Right cardiac atrium (tissue), 5 donors: ENCODE data around the gene THAP2. TPM values are rescaled to one million over a fixed set of nuclear protein-coding genes. Genes with fewer than 3 reads are reported as not detected.

Experiments
- ATAC-seq, 2 donors: fragments of 200-7000 bp; cut with Tn5 transposase; one replicate each; pipeline versions ENCODE4 v1.8.0 to v1.9.1; 2020; ENCODE audit warnings: moderate library complexity in 2 of 2, mild to moderate bottlenecking in 1 of 2
- DNase-seq, 3 donors: peaks; one replicate each; pipeline ENCODE4 v3.0.0-alpha.2; 2020
- H3K27ac ChIP-seq: one replicate; pipeline ENCODE4 v1.5.1; 2013; ENCODE audit warnings: mild to moderate bottlenecking, low read length, control low read depth, moderate library complexity
- H3K27me3 ChIP-seq: one replicate; pipeline ENCODE4 v1.6.1; 2013; ENCODE audit not compliant: control insufficient read depth, insufficient read depth
- H3K4me1 ChIP-seq: one replicate; pipeline ENCODE4 v1.6.1; 2013; ENCODE audit warnings: low read length; ENCODE audit not compliant: control insufficient read depth, insufficient read depth
- H3K4me3 ChIP-seq: one replicate; pipeline ENCODE4 v1.5.1; 2013; ENCODE audit warnings: low read length, control low read depth
- H3K9me3 ChIP-seq: one replicate; pipeline ENCODE4 v1.6.1; 2013; ENCODE audit warnings: low read length; ENCODE audit not compliant: control insufficient read depth
- WGBS: extraction: QIAGEN DNeasy Blood & Tissue Kit; methylation state at CpG from one replicate; pipeline ENCODE4 v1.1.7; 2013; 5-methylcytosine and 5-hydroxymethylcytosine counted together
- intact Hi-C, 4 donors: fragments of 100-400 bp; cut with DNase I; formaldehyde crosslinking; loops; one replicate each; pipeline versions ENCODE4 v1.11.0 to v1.14.0; 2022 to 2023
- long read RNA-seq, 4 donors: library from polyadenylated mRNA; unstranded; transcript quantifications; one replicate each; pipeline ENCODE4 v2.0.0, GENCODE V29; 2020 to 2021
- polyA plus RNA-seq: library from polyadenylated mRNA; stranded (reverse); fragments of 200-250 nt; gene quantifications from one replicate; pipeline ENCODE4 v1.2.3, GENCODE V29; 2013
- total RNA-seq, 4 donors: library from RNA; stranded (reverse); fragmentation: NEBNext Ultra II Directional; extraction: Animal tissue kit (Norgen Biotek cat#: 25700); gene quantifications; one replicate each; pipeline ENCODE4 v1.2.1, GENCODE V29; 2021
- donor health status: healthy with polysubstance abuse.
- donor health status: DM: no; HTN: yes; CAD: no.
- donor health status: DM: no; HTN: no; CAD: no.
- donor health status: DM: no; HTN: yes; CAD: no; lungs with severe emphysema.
- donor health status: DM: yes; HTN: yes; CAD: no.

The THAP2 gene
- 1 to 10 TPM; 4.8 to 8.5 (median 7.7) TPM for total RNA-seq
- 3.8 TPM for polyA plus RNA-seq
- long read RNA-seq, donor 1, full-length matches to known transcripts, result 9 of 10 reads
- long read RNA-seq, donor 1, partial matches to known transcripts, result 0 of 10 reads
- long read RNA-seq, donor 1, other reads (novel, unspliced or antisense), result 1 of 10 reads
- long read RNA-seq, donor 2, full-length matches to known transcripts, result 5 of 5 reads
- long read RNA-seq, donor 2, partial matches to known transcripts, result 0 of 5 reads
- long read RNA-seq, donor 2, other reads (novel, unspliced or antisense), result 0 of 5 reads
- long read RNA-seq, donor 3, full-length matches to known transcripts, result 12 of 12 reads
- long read RNA-seq, donor 3, partial matches to known transcripts, result 0 of 12 reads
- long read RNA-seq, donor 3, other reads (novel, unspliced or antisense), result 0 of 12 reads
- long read RNA-seq, donor 4, full-length matches to known transcripts, result 4 of 4 reads
- long read RNA-seq, donor 4, partial matches to known transcripts, result 0 of 4 reads
- long read RNA-seq, donor 4, other reads (novel, unspliced or antisense), result 0 of 4 reads

DNA sequence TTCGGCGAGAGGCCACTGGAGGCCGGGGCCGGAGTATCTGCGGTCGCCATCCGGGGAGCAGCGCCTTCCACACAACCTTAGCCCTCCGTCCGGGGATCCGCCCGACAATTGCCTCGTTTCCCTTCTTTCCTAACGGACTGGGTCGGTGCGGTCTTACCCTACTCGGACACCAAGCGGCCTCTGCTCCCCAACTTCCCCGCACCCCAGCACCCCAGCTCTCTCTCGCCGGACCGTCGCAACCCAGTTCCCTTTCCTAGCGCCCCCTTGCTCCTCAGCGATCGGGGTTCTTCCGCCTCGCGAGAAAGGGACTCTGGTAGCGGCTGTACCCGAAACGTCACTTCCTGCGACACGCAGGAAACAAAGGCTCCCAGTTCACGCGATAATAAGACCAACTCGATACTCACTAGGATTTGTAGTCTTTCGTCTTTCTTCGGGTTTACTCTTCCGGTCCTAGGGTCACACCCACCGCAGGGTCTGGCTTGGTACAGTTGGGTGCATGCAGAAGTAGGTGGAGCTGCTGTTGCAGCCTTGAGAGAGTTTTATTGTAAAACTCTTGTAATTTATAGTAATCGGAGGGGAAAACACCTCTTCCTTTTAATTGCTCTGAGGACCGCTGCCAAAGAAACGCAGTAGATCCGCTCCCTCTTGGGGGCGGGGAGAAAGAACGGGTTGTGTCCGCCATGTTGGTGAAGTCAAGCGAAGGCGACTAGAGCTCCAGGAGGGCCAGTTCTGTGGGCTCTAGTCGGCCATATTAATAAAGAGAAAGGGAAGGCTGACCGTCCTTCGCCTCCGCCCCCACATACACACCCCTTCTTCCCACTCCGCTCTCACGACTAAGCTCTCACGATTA, at the start of gene THAP2, which contains the start of gene ZFC3H1:
TSS of gene THAP2 (plus strand) at position 741 of the 850 bp plus-strand sequence. CDS start 209 bp downstream, outside the sequence.
TSS of gene ZFC3H1 (minus strand) at position 288 of the 850 bp plus-strand sequence. CDS start at position 50, 238 bp downstream.
- H3K27ac ChIP-seq, result peak within 1 kb of the TSS; percentile 97
- H3K4me3 ChIP-seq, result peak within 1 kb of the TSS; percentile 89
- H3K27me3 ChIP-seq, result no peaks in the 10 kb centered on the region
- DNase-seq, result peak; percentile 92 to 96 (median 95)
- WGBS, result under 1% methylated on average over 57 of the region's 57 CpGs
- intact Hi-C loops, result loop anchor here in 2 of 4 donors (10.0 kb wide), 1 partner anchor 91 kb away; the partner anchor contains the start of gene RAB21 (in 2 of the 2)
- peak; percentile 97 for ATAC-seq
- peaks cover 3% of the 10 kb centered on the region for H3K4me1 ChIP-seq
- H3K9me3 ChIP-seq, result no peaks in the 10 kb centered on the region

DNA sequence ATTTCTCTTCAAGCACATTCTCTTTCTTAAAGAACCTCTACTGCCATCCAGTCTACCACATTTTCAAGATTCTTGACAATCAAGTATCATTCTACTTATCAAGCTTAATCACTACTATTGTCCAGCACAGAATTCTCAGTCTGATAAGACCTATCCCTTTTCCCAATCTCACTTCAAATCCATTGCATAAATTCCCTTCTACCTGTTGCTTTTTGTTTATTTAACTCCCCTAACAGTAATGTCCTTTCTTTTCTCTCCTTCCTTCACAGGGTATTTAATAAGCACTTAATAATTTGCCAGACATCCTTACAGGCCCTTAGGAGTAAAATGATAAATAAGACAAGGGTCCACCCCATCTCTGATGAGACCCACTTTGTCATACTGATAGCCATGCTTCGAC, 42.2 kb upstream of the THAP2 start:
- H3K9me3 ChIP-seq, result no peaks in the 10 kb centered on the region
- ATAC-seq (no peak), DNase-seq (no peak)
- H3K4me1 ChIP-seq, result no peaks in the 10 kb centered on the region
- no peak overlapping the region for H3K27ac ChIP-seq
- no peak overlapping the region for H3K4me3 ChIP-seq
- intact Hi-C loops, result no loop called here
- 100% methylated on average over 1 of the region's 1 CpG for WGBS
- no peaks in the 10 kb centered on the region for H3K27me3 ChIP-seq

GRCh38 chr12:71625476-71625875, 38.6 kb upstream of the THAP2 start:
- intact Hi-C loops, result no loop called here
- ATAC-seq, result no peak
- no peak for DNase-seq
- Histone ChIP-seq H3K9me3 (no peaks in the 10 kb centered on the region), H3K27ac (peak overlapping the region; percentile 37), H3K27me3 (no peaks in the 10 kb centered on the region), H3K4me3 (no peak overlapping the region), H3K4me1 (no peaks in the 10 kb centered on the region)
- 90% methylated on average over 2 of the region's 2 CpGs for WGBS

- peak; percentile 51 to 70 for ATAC-seq
- no peaks in the 10 kb centered on the region for H3K4me1 ChIP-seq
- intact Hi-C loops, result no loop called here
- H3K9me3 ChIP-seq, result no peaks in the 10 kb centered on the region
- no peaks in the 10 kb centered on the region for H3K27me3 ChIP-seq
- DNase-seq, result no peak
- H3K4me3 ChIP-seq, result no peak overlapping the region
- H3K27ac ChIP-seq, result no peak overlapping the region
- 25% methylated on average over 5 of the region's 5 CpGs for WGBS
These were observed 38.0 kb upstream of the THAP2 start for GRCh38 chr12:71626098-71626497.

DNA sequence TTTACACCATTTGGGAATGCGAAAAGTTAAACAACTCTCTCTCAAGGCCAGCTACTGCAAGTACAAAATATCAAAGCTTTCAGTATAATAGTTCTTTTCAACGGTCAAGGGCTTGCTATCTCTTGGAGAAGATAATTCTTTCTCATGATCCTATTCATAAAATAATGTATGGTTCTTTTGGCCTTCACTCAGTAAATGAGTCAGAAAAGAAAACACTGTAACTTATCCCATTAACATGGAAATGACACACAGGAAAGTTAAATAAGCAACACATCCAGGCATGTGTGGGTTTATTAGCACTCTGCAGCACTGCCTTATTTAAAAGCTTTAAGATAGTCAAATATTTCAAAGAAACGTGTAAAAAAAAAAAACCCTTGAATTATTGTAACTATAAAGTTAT, 37.3 kb upstream of the THAP2 start:
- intact Hi-C loops, result no loop called here
- DNase-seq, result no peak
- H3K27ac ChIP-seq, result no peak overlapping the region
- H3K4me1 ChIP-seq, result no peaks in the 10 kb centered on the region
- peak in 1 of 2 donors; percentile 31 for ATAC-seq
- WGBS, result 43% methylated on average over 3 of the region's 3 CpGs
- no peak overlapping the region for H3K4me3 ChIP-seq
- H3K27me3 ChIP-seq, result no peaks in the 10 kb centered on the region
- no peaks in the 10 kb centered on the region for H3K9me3 ChIP-seq

- no peaks in the 10 kb centered on the region for H3K4me1 ChIP-seq
- no peaks in the 10 kb centered on the region for H3K27me3 ChIP-seq
- ATAC-seq (no peak), DNase-seq (no peak)
- intact Hi-C loops, result no loop called here
- no peak overlapping the region for H3K4me3 ChIP-seq
- H3K9me3 ChIP-seq, result no peaks in the 10 kb centered on the region
- H3K27ac ChIP-seq, result no peak overlapping the region
- WGBS, result 87% methylated on average over 2 of the region's 2 CpGs
These were observed 36.6 kb upstream of the THAP2 start for GRCh38 chr12:71627438-71628002.

- Histone ChIP-seq H3K27me3 (no peaks in the 10 kb centered on the region), H3K27ac (no peak overlapping the region), H3K9me3 (no peaks in the 10 kb centered on the region), H3K4me3 (no peak overlapping the region), H3K4me1 (no peaks in the 10 kb centered on the region)
- WGBS, result 28% methylated on average over 3 of the region's 3 CpGs
- intact Hi-C loops, result no loop called here
- ATAC-seq, result no peak
- no peak for DNase-seq
These were observed 27.4 kb upstream of the THAP2 start for GRCh38 chr12:71636704-71637115.

DNA sequence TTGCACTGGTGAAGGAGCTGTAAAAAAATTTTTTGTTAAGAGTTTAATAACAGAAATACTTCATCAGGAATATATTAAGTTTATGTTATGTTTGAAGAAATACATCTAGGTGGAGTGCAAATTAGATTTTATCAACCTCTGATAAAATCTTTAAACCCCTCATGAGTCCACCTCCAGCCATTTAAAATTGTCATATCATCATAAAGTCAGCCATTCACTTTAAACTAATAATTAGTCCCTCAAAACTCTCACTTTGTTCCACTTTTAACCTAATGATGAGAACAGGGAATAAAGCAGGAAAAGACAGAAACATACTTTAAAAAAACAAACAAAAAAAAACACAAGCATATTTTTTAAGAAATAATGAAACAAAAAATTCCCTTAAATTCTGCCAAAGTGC, 25.6 kb upstream of the THAP2 start:
- Histone ChIP-seq H3K4me1 (no peaks in the 10 kb centered on the region), H3K4me3 (no peak overlapping the region), H3K27ac (no peak overlapping the region), H3K27me3 (no peaks in the 10 kb centered on the region), H3K9me3 (no peaks in the 10 kb centered on the region)
- intact Hi-C loops, result no loop called here
- no peak for ATAC-seq
- DNase-seq, result no peak

DNA sequence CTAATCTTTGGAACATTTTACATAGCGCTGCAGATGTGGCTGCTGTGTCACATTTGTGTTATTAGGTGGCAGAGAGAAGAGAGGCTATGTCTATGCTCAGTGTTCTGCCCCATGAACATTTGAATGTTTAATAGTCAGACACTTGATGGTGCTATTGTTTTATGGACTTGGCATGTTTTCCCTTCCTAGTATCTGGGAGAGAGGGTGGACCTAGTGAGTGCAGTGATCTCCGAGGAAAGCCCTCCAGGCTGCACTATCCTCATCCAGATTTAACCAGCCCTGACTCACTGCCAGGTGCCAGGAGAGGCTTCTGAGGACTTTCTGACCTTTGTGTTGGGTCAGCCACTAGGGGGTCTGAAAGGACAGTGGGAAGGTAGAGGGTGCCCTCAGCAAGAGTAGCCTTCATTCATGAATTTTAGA, 24.8 kb upstream of the THAP2 start:
- DNase-seq, result no peak
- no peaks in the 10 kb centered on the region for H3K4me1 ChIP-seq
- no peak overlapping the region for H3K4me3 ChIP-seq
- H3K27ac ChIP-seq, result no peak overlapping the region
- peak in 1 of 2 donors; percentile 33 for ATAC-seq
- 63% methylated on average over 2 of the region's 2 CpGs for WGBS
- H3K9me3 ChIP-seq, result no peaks in the 10 kb centered on the region
- no peaks in the 10 kb centered on the region for H3K27me3 ChIP-seq
- intact Hi-C loops, result no loop called here

DNA sequence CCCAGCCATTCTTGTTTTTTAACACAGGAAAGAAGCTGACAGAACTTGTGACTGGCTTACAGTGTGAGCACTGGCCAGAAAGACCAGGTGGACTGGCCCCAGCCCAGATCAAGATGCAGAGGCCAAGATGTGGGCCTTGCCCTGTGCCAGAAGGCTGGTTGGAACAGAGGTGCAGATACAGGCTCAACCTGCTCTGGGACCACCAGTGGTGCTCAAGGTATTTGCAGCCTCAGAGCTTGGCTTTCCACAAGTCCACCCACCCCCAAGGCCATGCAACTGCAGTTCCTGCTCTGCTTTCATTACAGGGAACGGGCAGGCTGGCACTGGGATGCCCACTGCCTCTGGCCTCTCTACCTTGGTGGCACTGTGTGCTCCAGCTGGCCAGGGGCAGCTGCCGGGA, 23.8 kb upstream of the THAP2 start:
- no peak overlapping the region for H3K27ac ChIP-seq
- no peaks in the 10 kb centered on the region for H3K4me1 ChIP-seq
- H3K27me3 ChIP-seq, result no peaks in the 10 kb centered on the region
- ATAC-seq (no peak), DNase-seq (no peak)
- H3K9me3 ChIP-seq, result no peaks in the 10 kb centered on the region
- 95% methylated on average over 2 of the region's 2 CpGs for WGBS
- intact Hi-C loops, result no loop called here
- no peak overlapping the region for H3K4me3 ChIP-seq
